Ishikawa (cell line): ENCODE data around the gene TCF15.

Experiments
- CEBPB ChIP-seq: IDR thresholded peaks from 2 replicates; pipeline ENCODE4 v1.6.1; 2012
- CREB1 ChIP-seq: IDR thresholded peaks from 2 replicates; pipeline ENCODE4 v1.6.1; 2012; ENCODE audit warnings: low read depth
- EGR1 ChIP-seq: IDR thresholded peaks from 2 replicates; pipeline ENCODE4 v1.6.1; 2012
- EP300 ChIP-seq: IDR thresholded peaks from 2 replicates; pipeline ENCODE4 v1.6.1; 2012; ENCODE audit warnings: borderline replicate concordance
- FOXM1 ChIP-seq: IDR thresholded peaks from 2 replicates; pipeline ENCODE4 v1.6.1; 2012; ENCODE audit warnings: low read depth, borderline replicate concordance
- MAX ChIP-seq: IDR thresholded peaks from 2 replicates; pipeline ENCODE4 v1.6.1; 2012
- RAD21 ChIP-seq: IDR thresholded peaks from 2 replicates; pipeline ENCODE4 v1.6.1; 2012; ENCODE audit warnings: low read depth
- REST ChIP-seq: IDR thresholded peaks from 2 replicates; pipeline ENCODE4 v1.6.1; 2012; ENCODE audit warnings: low read depth, mild to moderate bottlenecking
- TCF12 ChIP-seq: IDR thresholded peaks from 2 replicates; pipeline ENCODE4 v1.6.1; 2012; ENCODE audit warnings: low read depth
- TEAD4 ChIP-seq: IDR thresholded peaks from 2 replicates; pipeline ENCODE4 v1.6.1; 2012
- YY1 ChIP-seq: IDR thresholded peaks from 2 replicates; pipeline ENCODE4 v1.6.1; 2012; ENCODE audit warnings: low read depth

GRCh38 chr20:561437-562231, 48.5 kb downstream of the TCF15 start:
- TF ChIP-seq EGR1 (no peak), RAD21 (peak; percentile 95), YY1 (no peak), REST (no peak), CREB1 (no peak), FOXM1 (no peak), MAX (no peak), TEAD4 (no peak), EP300 (no peak), CEBPB (no peak), TCF12 (no peak)
